Uterus (tissue), 2 donors: ENCODE measurements around the gene ABI1.

Experiments used
- CTCF ChIP-seq, 4 experiments: fragments of 200-600 bp in 2 of 4; fragments of 450-650 bp in 2 of 4; sonication (generic) in 2 of 4; IDR thresholded peaks; one replicate each; pipeline ENCODE4 v1.5.1; 2016 to 2019; ENCODE audit warnings: antibody characterized with exemption in 4 of 4, mild to moderate bottlenecking in 2 of 4, moderate library complexity in 1 of 4
- POLR2A ChIP-seq, 2 donors: fragments of 450-650 bp; IDR thresholded peaks; one replicate each; pipeline ENCODE4 v1.6.1; 2016; ENCODE audit warnings: antibody characterized with exemption in 2 of 2, mild to moderate bottlenecking in 1 of 2, moderate library complexity in 1 of 2

DNA sequence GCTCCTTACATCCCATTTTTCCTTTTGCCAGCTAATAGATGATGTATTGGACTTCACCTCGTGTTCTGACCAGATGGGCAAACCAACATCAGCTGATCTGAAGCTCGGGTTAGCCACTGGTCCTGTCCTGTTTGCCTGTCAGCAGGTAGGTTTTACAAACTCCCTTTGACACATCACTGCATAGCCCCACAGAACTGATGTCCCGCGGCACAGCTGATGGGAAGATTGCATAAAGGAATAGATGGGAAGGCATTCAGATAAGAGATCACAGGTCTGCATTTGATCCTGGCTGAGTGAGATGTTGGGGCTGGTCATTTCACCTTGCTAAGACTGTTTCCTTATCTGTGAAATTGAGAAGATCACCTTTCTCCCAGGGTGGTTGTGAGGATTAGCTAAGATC, 125.3 kb downstream of the ABI1 start:
- TF ChIP-seq POLR2A (IDR thresholded peaks at IDR 0.05) (no peak), CTCF (IDR thresholded peaks at IDR 0.05) (no peak)
